Loucy (cell line): Measurements from ENCODE around the gene TSPAN32.

ENCODE experiments used
- H2AFZ ChIP-seq: fragments of 200-600 bp; sonication (generic); 2 replicates; pipeline ENCODE4 v1.6.0; 2016; ENCODE audit warnings: antibody characterized with exemption, mild to moderate bottlenecking, low read length, moderate library complexity
- H3F3A ChIP-seq: fragments of 200-600 bp; 2 replicates; pipeline ENCODE4 v1.6.0; 2016; ENCODE audit warnings: antibody characterized with exemption, low read depth, mild to moderate bottlenecking
- H3K27me3 ChIP-seq: fragments of 200-600 bp; sonication (generic); 2 replicates; pipeline ENCODE4 v1.6.1; 2014; ENCODE audit warnings: low read length, mild to moderate bottlenecking; ENCODE audit not compliant: insufficient read depth, poor library complexity, severe bottlenecking
- H3K36me3 ChIP-seq: fragments of 200-600 bp; sonication (generic); 2 replicates; pipeline ENCODE4 v1.6.1; 2016; ENCODE audit warnings: low read length; ENCODE audit not compliant: insufficient read depth
- H3K4me1 ChIP-seq: fragments of 200-600 bp; sonication (generic); 2 replicates; pipeline ENCODE4 v1.5.1; 2014; ENCODE audit warnings: low read length, mild to moderate bottlenecking; ENCODE audit not compliant: insufficient read depth, poor library complexity, severe bottlenecking
- H3K4me2 ChIP-seq: fragments of 200-600 bp; sonication (generic); 2 replicates; pipeline ENCODE4 v1.6.0; 2014; ENCODE audit warnings: antibody characterized with exemption, low read length, low read depth, mild to moderate bottlenecking; ENCODE audit not compliant: poor library complexity, severe bottlenecking
- H3K4me3 ChIP-seq: fragments of 200-600 bp; sonication (generic); 2 replicates; pipeline ENCODE4 v1.5.1; 2014; ENCODE audit warnings: low read length, mild to moderate bottlenecking, mixed read lengths; ENCODE audit not compliant: poor library complexity, severe bottlenecking
- H3K79me2 ChIP-seq: fragments of 200-600 bp; sonication (generic); 2 replicates; pipeline ENCODE4 v1.6.1; 2014; ENCODE audit warnings: low read length; ENCODE audit not compliant: insufficient read depth
- H3K9ac ChIP-seq: fragments of 200-600 bp; sonication (generic); 2 replicates; pipeline ENCODE4 v1.6.0; 2014; ENCODE audit warnings: mild to moderate bottlenecking, low read depth, low read length, moderate library complexity; ENCODE audit not compliant: poor library complexity, severe bottlenecking
- H3K9me2 ChIP-seq: fragments of 200-600 bp; sonication (generic); replicated peaks from 2 replicates; pipeline ENCODE4 v1.6.1; 2016; ENCODE audit warnings: low read depth, low read length, mixed read lengths
- H3K9me3 ChIP-seq: fragments of 200-600 bp; sonication (generic); 2 replicates; pipeline ENCODE4 v1.6.1; 2014; ENCODE audit warnings: mild to moderate bottlenecking, antibody characterized with exemption, low read length, low read depth; ENCODE audit not compliant: insufficient read depth
- H4K20me1 ChIP-seq: fragments of 200-600 bp; sonication (generic); 2 replicates; pipeline ENCODE4 v1.6.0; 2014; ENCODE audit warnings: antibody characterized with exemption, low read length, mild to moderate bottlenecking; ENCODE audit not compliant: insufficient read depth, poor library complexity, severe bottlenecking
- CTCF ChIP-seq: fragments of 200-600 bp; sonication (generic); conservative IDR thresholded peaks from 2 replicates; pipeline ENCODE4 v1.5.1; 2014; ENCODE audit warnings: mild to moderate bottlenecking, antibody characterized with exemption, low read length
- EZH2phosphoT487 ChIP-seq: fragments of 200-600 bp; IDR thresholded peaks from 2 replicates; pipeline ENCODE4 v1.6.1; 2018; ENCODE audit warnings: antibody characterized with exemption, mild to moderate bottlenecking, moderate library complexity, borderline replicate concordance

Gene TSPAN32

GRCh38 chr11:2351701-2352100 lies 49.9 kb downstream of the TSPAN32 start:
- Histone ChIP-seq H3K9me3 (no peaks in the 10 kb centered on the region; the same call in 1 of the 2 replicates), H3K36me3 (no peaks in the 10 kb centered on the region), H2AFZ (no peak overlapping the region), H3F3A (no peaks in the 10 kb centered on the region), H3K4me1 (no peaks in the 10 kb centered on the region), H3K9me2 (no peaks in the 10 kb centered on the region), H3K79me2 (no peaks in the 10 kb centered on the region), H3K4me3 (no peak overlapping the region), H4K20me1 (no peaks in the 10 kb centered on the region), H3K4me2 (no peak overlapping the region), H3K9ac (no peak overlapping the region), H3K27me3 (no peaks in the 10 kb centered on the region)
- TF ChIP-seq EZH2phosphoT487 (no peak), CTCF (no peak)

- no peak for TF ChIP-seq EZH2phosphoT487
- no peak for TF ChIP-seq CTCF
- Histone ChIP-seq H3K9me2 (no peaks in the 10 kb centered on the region), H3K9me3 (no peaks in the 10 kb centered on the region; the same call in 1 of the 2 replicates), H3K4me2 (no peak overlapping the region), H4K20me1 (no peaks in the 10 kb centered on the region), H3K4me3 (no peak overlapping the region), H3K4me1 (no peaks in the 10 kb centered on the region), H3K27me3 (no peaks in the 10 kb centered on the region), H2AFZ (no peak overlapping the region), H3K36me3 (no peaks in the 10 kb centered on the region), H3F3A (no peaks in the 10 kb centered on the region), H3K79me2 (no peaks in the 10 kb centered on the region), H3K9ac (no peak overlapping the region)
Measured at GRCh38 chr11:2352420-2352819, 50.6 kb downstream of the TSPAN32 start.

- no peaks in the 10 kb centered on the region for H3K27me3 ChIP-seq
- no peak overlapping the region for H3K9ac ChIP-seq
- H3K4me2 ChIP-seq, result no peak overlapping the region
Measured at GRCh38 chr11:2355000-2355644, 53.3 kb downstream of the TSPAN32 start.

More at GRCh38 chr11:2355000-2355644, 53.3 kb downstream of the TSPAN32 start:
- Histone ChIP-seq H3K9me3 (no peaks in the 10 kb centered on the region), H3K79me2 (no peaks in the 10 kb centered on the region), H3K36me3 (no peaks in the 10 kb centered on the region), H3F3A (no peaks in the 10 kb centered on the region), H3K4me1 (no peaks in the 10 kb centered on the region), H2AFZ (no peak overlapping the region), H3K9me2 (no peaks in the 10 kb centered on the region), H3K4me3 (no peak overlapping the region), H4K20me1 (no peaks in the 10 kb centered on the region)
- TF ChIP-seq CTCF (no peak), EZH2phosphoT487 (no peak)
